K562 (cell line): ENCODE measurements around the gene HERC3. TPM values are rescaled to one million over a fixed set of nuclear protein-coding genes. Genes with fewer than 3 reads are reported as not detected.

Experiments
- BMI1 ChIP-seq: fragments of 150-350 bp; IDR thresholded peaks from 2 replicates; pipeline ENCODE4 v1.6.1; 2014; ENCODE audit warnings: low read length
- CHAMP1 ChIP-seq: fragments of 450-650 bp; IDR thresholded peaks from 2 replicates; pipeline ENCODE4 v1.6.1; 2016; ENCODE audit warnings: mild to moderate bottlenecking
- DACH1 ChIP-seq: fragments of 450-650 bp; IDR thresholded peaks from 2 replicates; pipeline ENCODE4 v1.6.1; 2018; ENCODE audit not compliant: partially characterized antibody
- DPF2 ChIP-seq: fragments of 450-650 bp; IDR thresholded peaks from 2 replicates; pipeline ENCODE4 v1.6.1; 2016
- FIP1L1 ChIP-seq: fragments of 200-400 bp; formaldehyde crosslinking; IDR thresholded peaks from 2 replicates; pipeline ENCODE4 v1.6.1; 2018; ENCODE audit warnings: mild to moderate bottlenecking, low read depth, low read length; ENCODE audit not compliant: poor library complexity, severe bottlenecking
- FUS ChIP-seq: fragments of 200-400 bp; formaldehyde crosslinking; optimal IDR thresholded peaks from 2 replicates; pipeline ENCODE3; 2017; ENCODE audit warnings: low read depth, low read length
- HMGN3 ChIP-seq: IDR thresholded peaks from 2 replicates; pipeline ENCODE4 v1.6.1; 2011; ENCODE audit warnings: borderline replicate concordance, low read depth, mild to moderate bottlenecking, mixed read lengths, low read length; ENCODE audit not compliant: insufficient read length; ENCODE audit errors: extremely low read depth
- L3MBTL2 ChIP-seq: fragments of 450-650 bp; IDR thresholded peaks from 2 replicates; pipeline ENCODE4 v1.6.1; 2016; ENCODE audit warnings: mild to moderate bottlenecking, moderate library complexity
- MTA2 ChIP-seq: fragments of 450-650 bp; IDR thresholded peaks from 2 replicates; pipeline ENCODE4 v1.6.1; 2016; ENCODE audit warnings: low read depth
- NFATC3 ChIP-seq: fragments of 450-650 bp; IDR thresholded peaks from 2 replicates; pipeline ENCODE4 v1.6.1; 2017; ENCODE audit warnings: mild to moderate bottlenecking
- PCBP1 ChIP-seq: fragments of 200-400 bp; formaldehyde crosslinking; IDR thresholded peaks from 2 replicates; pipeline ENCODE4 v1.6.1; 2018; ENCODE audit warnings: mild to moderate bottlenecking, low read depth, low read length; ENCODE audit not compliant: poor library complexity, severe bottlenecking
- POLR2AphosphoS5 ChIP-seq: IDR thresholded peaks from 2 replicates; pipeline ENCODE4 v1.6.1; 2011; ENCODE audit warnings: mild to moderate bottlenecking, low read depth, low read length, moderate library complexity; ENCODE audit not compliant: control insufficient read depth, insufficient read depth
- PTTG1 ChIP-seq: fragments of 450-650 bp; IDR thresholded peaks from 2 replicates; pipeline ENCODE4 v1.6.1; 2016; ENCODE audit warnings: low read depth, mild to moderate bottlenecking, missing genetic modification characterization, missing compliant biosample characterization
- RAD51 ChIP-seq: fragments of 450-650 bp; IDR thresholded peaks from 2 replicates; pipeline ENCODE4 v1.7.1; 2016; ENCODE audit warnings: low read depth, mild to moderate bottlenecking, borderline replicate concordance
- RBBP5 ChIP-seq: fragments of 200-600 bp; sonication (generic); IDR thresholded peaks from 2 replicates; pipeline ENCODE4 v1.6.1; 2012; ENCODE audit warnings: borderline replicate concordance, mild to moderate bottlenecking, low read length, control low read depth, inconsistent platforms; ENCODE audit not compliant: insufficient read depth, poor library complexity, severe bottlenecking
- RBM34 ChIP-seq: fragments of 200-400 bp; formaldehyde crosslinking; IDR thresholded peaks from 2 replicates; pipeline ENCODE4 v1.6.1; 2018; ENCODE audit warnings: low read length, borderline replicate concordance; ENCODE audit not compliant: insufficient read depth
- TAF7 ChIP-seq: fragments of 450-650 bp; IDR thresholded peaks from 2 replicates; pipeline ENCODE4 v1.6.1; 2016; ENCODE audit warnings: missing genetic modification characterization, missing compliant biosample characterization
- XRCC5 ChIP-seq: fragments of 200-400 bp; formaldehyde crosslinking; IDR thresholded peaks from 2 replicates; pipeline ENCODE4 v1.6.1; 2017; ENCODE audit warnings: low read depth, mild to moderate bottlenecking, low read length
- ZBTB12 ChIP-seq: fragments of 250-450 bp; sonication (Bioruptor Pico); IDR thresholded peaks from 2 replicates; pipeline ENCODE4 v1.4.0; 2020
- ZNF12 ChIP-seq: sonication (generic); formaldehyde crosslinking; IDR thresholded peaks from 2 replicates; pipeline ENCODE4 v1.4.0; 2020; ENCODE audit warnings: mild to moderate bottlenecking, missing genetic modification reagents
- ZNF507 ChIP-seq: conservative IDR thresholded peaks from 2 replicates; pipeline ENCODE4 v1.6.1; 2017; ENCODE audit warnings: missing genetic modification characterization, missing compliant biosample characterization
- polyA plus RNA-seq, 8 experiments: library from polyadenylated mRNA; depleted of rRNA in 4 of 8; stranded (reverse) in 5 of 8; unstranded in 3 of 8; fragments of >200 nt; fragmentation: Nextera tagmentation in 2 of 8; fragmentation: Illumina TruSeq in 1 of 8; extraction: Ambion mirVana in 2 of 8; extraction: Trizol in 1 of 8; gene quantifications; 2 replicates each; pipeline versions ENCODE4 v1.2.1 to v1.2.3, GENCODE V29; 2011 to 2014; ENCODE audit warnings: inconsistent platforms in 1 of 8, missing spikeins in 1 of 8
- total RNA-seq, 7 experiments: library from RNA; depleted of rRNA in 6 of 7; stranded (reverse); fragments of >200 nt in 6 of 7; fragmentation: Illumina TruSeq in 2 of 7; extraction: Trizol in 2 of 7; gene quantifications; 2 replicates each; pipeline versions ENCODE4 v1.2.1 to v1.2.3, GENCODE V29; 2011 to 2021; ENCODE audit warnings: low replicate concordance in 1 of 7
- TF ChIP-seq, protein P1 (sequence below): sonication (generic); formaldehyde crosslinking; IDR thresholded peaks from 2 replicates; pipeline ENCODE4 v1.9.0; 2022; ENCODE audit warnings: mild to moderate bottlenecking, missing genetic modification reagents

Gene HERC3
- total and polyA plus RNA-seq, 9 of the 15 experiments (the other 6 are each of a cell fraction or from before 2014, with no cell fraction given), result 1.8 to 13.1 (median 7.6) TPM

DNA sequence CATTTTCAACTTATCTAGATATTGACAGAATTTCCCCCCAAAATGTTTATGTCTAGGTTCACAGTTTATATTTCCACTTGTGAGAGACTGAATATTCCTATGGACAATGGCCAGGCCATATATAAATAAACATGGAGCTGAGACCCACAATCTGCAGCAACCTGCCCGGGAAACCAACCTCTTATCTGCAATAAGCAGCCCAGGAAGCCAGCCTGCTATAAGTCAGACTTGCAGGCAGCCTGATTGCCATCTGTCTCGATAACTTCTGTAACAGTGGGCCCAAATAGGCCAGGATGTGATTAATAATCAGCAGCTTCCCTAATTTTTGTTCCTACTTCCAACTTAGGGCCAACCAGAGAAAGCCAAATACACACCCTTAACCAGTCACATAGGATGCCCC lies 110.5 kb downstream of the HERC3 start (continued):
- no peak for TF ChIP-seq HMGN3
- TF ChIP-seq PTTG1 (tag), result no peak
- no peak for TF ChIP-seq XRCC5
- TF ChIP-seq RBBP5, result no peak
- TF ChIP-seq, protein P1, sequence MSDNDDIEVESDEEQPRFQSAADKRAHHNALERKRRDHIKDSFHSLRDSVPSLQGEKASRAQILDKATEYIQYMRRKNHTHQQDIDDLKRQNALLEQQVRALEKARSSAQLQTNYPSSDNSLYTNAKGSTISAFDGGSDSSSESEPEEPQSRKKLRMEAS, result no peak
- TF ChIP-seq L3MBTL2, result no peak
- no peak for TF ChIP-seq RAD51
- TF ChIP-seq FUS, result no peak
- no peak for TF ChIP-seq ZBTB12 (CRISPR knock-in tag)
- no peak for TF ChIP-seq BMI1
- peak; percentile 22 for TF ChIP-seq DACH1
- no peak for TF ChIP-seq ZNF12 (CRISPR knock-in tag)
- TF ChIP-seq ZNF507 (tag), result no peak
- no peak for TF ChIP-seq MTA2
- TF ChIP-seq PCBP1, result no peak
- no peak for TF ChIP-seq RBM34
- peak; percentile 50; the same call in 1 of the 2 replicates for TF ChIP-seq POLR2AphosphoS5
- TF ChIP-seq DPF2, result no peak
- no peak for TF ChIP-seq FIP1L1
- TF ChIP-seq CHAMP1, result no peak
- TF ChIP-seq TAF7, result no peak
- no peak for TF ChIP-seq NFATC3
